Measurements from ENCODE around the gene PLEKHM3.

GRCh38 chr2:207784898-207785297, 240.4 kb downstream of the PLEKHM3 start:
- TF ChIP-seq CTCF (conservative IDR thresholded peaks at IDR 0.05; ENCODE audit: low read depth in 2 of 2) (no peak), EZH2 (IDR thresholded peaks at IDR 0.05; ENCODE audit: low read depth, unreplicated experiment) (no peak), REST (IDR thresholded peaks at IDR 0.05; ENCODE audit: unreplicated experiment) (no peak), EZH2phosphoT487 (IDR thresholded peaks at IDR 0.05; ENCODE audit: unreplicated experiment) (no peak), POLR2AphosphoS5 (IDR thresholded peaks at IDR 0.05; ENCODE audit: low read depth) (no peak), JUNB (IDR thresholded peaks at IDR 0.05; ENCODE audit: unreplicated experiment) (no peak), ETS1 (IDR thresholded peaks at IDR 0.05) (no peak), ZNF331 (CRISPR knock-in tag; IDR thresholded peaks at IDR 0.05; ENCODE audit: low read depth) (no peak), CREB1 (CRISPR knock-in tag; IDR thresholded peaks at IDR 0.05; ENCODE audit: low read depth) (no peak), ZNF462 (CRISPR knock-in tag; IDR thresholded peaks at IDR 0.05) (no peak), STAT1 (IDR thresholded peaks at IDR 0.05; ENCODE audit: unreplicated experiment) (no peak)

All from GM23338 (cell line).